Neural cell (in vitro differentiated cells): Measurements from ENCODE around the gene AGRN.

Source experiments
- CTCF ChIP-seq: fragments of 450-650 bp; IDR thresholded peaks from 2 replicates; pipeline ENCODE4 v1.5.1; 2014; ENCODE audit warnings: antibody characterized with exemption, mild to moderate bottlenecking, moderate library complexity; ENCODE audit not compliant: poor library complexity, severe bottlenecking
- POLR2AphosphoS5 ChIP-seq: IDR thresholded peaks from 2 replicates; pipeline ENCODE4 v1.6.1; 2012

- no peak for TF ChIP-seq POLR2AphosphoS5
- TF ChIP-seq CTCF, result no peak
Measured at GRCh38 chr1:1094981-1095380, 75.1 kb downstream of the AGRN start.
